Ureter (tissue), 1 donor: ENCODE data around the gene SPATA31A6. TPM values are rescaled to one million over a fixed set of nuclear protein-coding genes. Genes with fewer than 3 reads are reported as not detected.
"Not testable (repeated sequence)": the region's sequence is repeated elsewhere in the genome, so short reads cannot be mapped to it uniquely, and the experiment has no call there.

Source experiments
- DNase-seq: peaks from one replicate; pipeline ENCODE4 v3.0.0-alpha.2; 2020; ENCODE audit warnings: low spot score
- total RNA-seq: library from RNA; stranded (reverse); gene quantifications from one replicate; pipeline ENCODE4 v1.2.4, GENCODE V29; 2023
- donor health status: DM: yes; HTN: yes; CAD: no.

SPATA31A6 gene
- not detected for total RNA-seq

- not testable (repeated sequence) for DNase-seq
Observed at GRCh38 chr9:42183359-42183758, at the start of gene SPATA31A6. Gene SPATA31A6 (plus strand): TSS chr9:42183659. CDS start chr9:42183688, 29 bp downstream.

GRCh38 chr9:42160299-42160698 is 23.2 kb upstream of the SPATA31A6 start:
- not testable (repeated sequence) for DNase-seq

GRCh38 chr9:42219861-42220260 is 36.4 kb downstream of the SPATA31A6 start:
- DNase-seq, result not testable (repeated sequence)

GRCh38 chr9:42223230-42223629 is 39.8 kb downstream of the SPATA31A6 start:
- not testable (repeated sequence) for DNase-seq

GRCh38 chr9:42233031-42233430 is 49.6 kb downstream of the SPATA31A6 start:
- not testable (repeated sequence) for DNase-seq

- DNase-seq, result not testable (repeated sequence)
Observed at GRCh38 chr9:42234610-42235009, 51.2 kb downstream of the SPATA31A6 start.

- not testable (repeated sequence) for DNase-seq
Observed at GRCh38 chr9:42235352-42235991, 52.0 kb downstream of the SPATA31A6 start.

GRCh38 chr9:42236097-42236496 is 52.6 kb downstream of the SPATA31A6 start:
- not testable (repeated sequence) for DNase-seq

- DNase-seq, result not testable (repeated sequence)
Observed at GRCh38 chr9:42237381-42237780, 53.9 kb downstream of the SPATA31A6 start.

GRCh38 chr9:42238862-42239261 is 55.4 kb downstream of the SPATA31A6 start:
- not testable (repeated sequence) for DNase-seq

Other genes starting within 250 kb of the SPATA31A6 start
- 24.1 TPM for gene CNTNAP3B, start 54.2 kb upstream of the SPATA31A6 start, total RNA-seq